Measurements from ENCODE around the gene HMGN4.

The HMGN4 gene

GRCh38 chr6:26534681-26535465 is 3.3 kb upstream of the HMGN4 start:
- H3K27me3 Mint-ChIP-seq (ENCODE audit: low read depth, poor library complexity) = peaks cover 7% of the 10 kb centered on the region
- H3K4me1 Mint-ChIP-seq = peaks cover 47% of the 10 kb centered on the region
- DNase-seq = no peak
- H3K9me3 Mint-ChIP-seq = no peaks in the 10 kb centered on the region
- peaks cover 2% of the 10 kb centered on the region for H3K36me3 Mint-ChIP-seq (ENCODE audit: low read depth)
- TF ChIP-seq CTCF (IDR thresholded peaks at IDR 0.05) = no peak
- H3K4me3 Mint-ChIP-seq = peak overlapping the region; percentile 61
- H3K27ac Mint-ChIP-seq = peak overlapping the region; percentile 96

GRCh38 chr6:26536571-26537159 is 1.5 kb upstream of the HMGN4 start:
- DNase-seq = no peak
- Mint-ChIP-seq H3K9me3 (no peaks in the 10 kb centered on the region), H3K36me3 (ENCODE audit: low read depth) (peaks cover 16% of the 10 kb centered on the region), H3K27ac (peak overlapping the region; percentile 98), H3K4me3 (peak overlapping the region; percentile 90), H3K27me3 (ENCODE audit: low read depth, poor library complexity) (peaks cover 7% of the 10 kb centered on the region), H3K4me1 (peaks cover 59% of the 10 kb centered on the region)
- no peak for TF ChIP-seq CTCF (IDR thresholded peaks at IDR 0.05)

- Mint-ChIP-seq H3K27me3 (ENCODE audit: low read depth, poor library complexity) (peaks cover 7% of the 10 kb centered on the region), H3K9me3 (no peaks in the 10 kb centered on the region), H3K4me3 (peak overlapping the region; percentile 90), H3K4me1 (peaks cover 61% of the 10 kb centered on the region), H3K27ac (peak overlapping the region; percentile 98), H3K36me3 (ENCODE audit: low read depth) (peaks cover 20% of the 10 kb centered on the region)
- peak; percentile 85 for DNase-seq
- no peak for TF ChIP-seq CTCF (IDR thresholded peaks at IDR 0.05)
Observed at GRCh38 chr6:26537160-26537845, 863 bp upstream of the HMGN4 start.

- no peak for TF ChIP-seq CTCF (IDR thresholded peaks at IDR 0.05)
- Mint-ChIP-seq H3K27ac (peak overlapping the region; percentile 98), H3K4me1 (peaks cover 53% of the 10 kb centered on the region), H3K9me3 (no peaks in the 10 kb centered on the region), H3K36me3 (ENCODE audit: low read depth) (peaks cover 29% of the 10 kb centered on the region), H3K4me3 (peak overlapping the region; percentile 90), H3K27me3 (ENCODE audit: low read depth, poor library complexity) (peaks cover 3% of the 10 kb centered on the region)
- no peak for DNase-seq
Observed at GRCh38 chr6:26538572-26538902, 371 bp downstream of the HMGN4 start.

GRCh38 chr6:26539071-26539615 is 977 bp downstream of the HMGN4 start:
- Mint-ChIP-seq H3K27me3 (ENCODE audit: low read depth, poor library complexity) (peaks cover 3% of the 10 kb centered on the region), H3K27ac (peak overlapping the region; percentile 98)
- no peak for DNase-seq

More at GRCh38 chr6:26539071-26539615, 977 bp downstream of the HMGN4 start:
- peaks cover 47% of the 10 kb centered on the region for H3K4me1 Mint-ChIP-seq
- TF ChIP-seq CTCF (IDR thresholded peaks at IDR 0.05) = no peak
- peak overlapping the region; percentile 90 for H3K4me3 Mint-ChIP-seq
- no peaks in the 10 kb centered on the region for H3K9me3 Mint-ChIP-seq
- peaks cover 32% of the 10 kb centered on the region for H3K36me3 Mint-ChIP-seq (ENCODE audit: low read depth)
